Bronchial epithelial cell (primary cell): ENCODE measurements around the gene MAP2K6. TPM values are rescaled to one million over a fixed set of nuclear protein-coding genes. Genes with fewer than 3 reads are reported as not detected.

Source experiments
- DNase-seq: peaks from one replicate; pipeline ENCODE4 v3.0.0-alpha.2; 2010; ENCODE audit warnings: low read depth
- FAIRE-seq: peaks from 2 replicates; lab custom pipeline; 2011; peaks lifted over from hg19 to GRCh38; lab: Jason Lieb, UNC
- H3K27me3 ChIP-seq: 2 replicates; pipeline ENCODE4 v1.5.1; 2011; ENCODE audit warnings: low read length; ENCODE audit not compliant: control insufficient read depth, insufficient read depth
- H3K36me3 ChIP-seq: 2 replicates; pipeline ENCODE4 v1.5.1; 2011; ENCODE audit warnings: low read length; ENCODE audit not compliant: control insufficient read depth, insufficient read depth
- H3K4me3 ChIP-seq: 2 replicates; pipeline ENCODE4 v1.5.1; 2011; ENCODE audit warnings: mild to moderate bottlenecking, low read depth, low read length, control low read depth
- total RNA-seq: library from RNA; depleted of rRNA; stranded (reverse); fragments of >200 nt; gene quantifications from 2 replicates; pipeline ENCODE4 v1.2.1, GENCODE V29; 2014
- TF ChIP-seq, protein P1 (sequence below): IDR thresholded peaks from 2 replicates; pipeline ENCODE4 v1.5.1; 2011; ENCODE audit warnings: mild to moderate bottlenecking, moderate library complexity, low read length, control low read depth, inconsistent platforms; ENCODE audit not compliant: insufficient read depth, severe bottlenecking

Gene MAP2K6
- total RNA-seq, 1 donor from 2014 or later: 0.26 TPM

DNA sequence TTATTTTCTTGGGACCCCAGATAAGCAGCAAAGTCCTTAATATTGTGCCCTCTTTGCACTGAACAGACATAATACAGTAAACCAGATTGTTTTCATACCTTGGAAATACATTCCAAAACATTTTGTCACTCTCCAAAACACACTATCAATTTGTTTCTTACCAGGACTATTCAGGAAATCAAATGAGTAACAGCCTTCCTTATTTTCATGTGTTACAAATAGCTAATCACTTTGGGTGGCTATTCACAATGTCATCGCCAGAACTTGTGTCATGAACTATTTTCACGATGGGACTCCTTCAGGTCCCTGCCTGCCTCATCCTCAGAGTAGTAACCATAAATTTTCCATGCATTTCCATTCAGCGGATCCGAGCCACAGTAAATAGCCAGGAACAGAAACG lies 104.5 kb downstream of the MAP2K6 start:
- no peaks in the 10 kb centered on the region for H3K27me3 ChIP-seq
- DNase-seq (no peak), FAIRE-seq (no peak)
- H3K36me3 ChIP-seq: no peaks in the 10 kb centered on the region
- no peak overlapping the region for H3K4me3 ChIP-seq
- TF ChIP-seq, protein P1, sequence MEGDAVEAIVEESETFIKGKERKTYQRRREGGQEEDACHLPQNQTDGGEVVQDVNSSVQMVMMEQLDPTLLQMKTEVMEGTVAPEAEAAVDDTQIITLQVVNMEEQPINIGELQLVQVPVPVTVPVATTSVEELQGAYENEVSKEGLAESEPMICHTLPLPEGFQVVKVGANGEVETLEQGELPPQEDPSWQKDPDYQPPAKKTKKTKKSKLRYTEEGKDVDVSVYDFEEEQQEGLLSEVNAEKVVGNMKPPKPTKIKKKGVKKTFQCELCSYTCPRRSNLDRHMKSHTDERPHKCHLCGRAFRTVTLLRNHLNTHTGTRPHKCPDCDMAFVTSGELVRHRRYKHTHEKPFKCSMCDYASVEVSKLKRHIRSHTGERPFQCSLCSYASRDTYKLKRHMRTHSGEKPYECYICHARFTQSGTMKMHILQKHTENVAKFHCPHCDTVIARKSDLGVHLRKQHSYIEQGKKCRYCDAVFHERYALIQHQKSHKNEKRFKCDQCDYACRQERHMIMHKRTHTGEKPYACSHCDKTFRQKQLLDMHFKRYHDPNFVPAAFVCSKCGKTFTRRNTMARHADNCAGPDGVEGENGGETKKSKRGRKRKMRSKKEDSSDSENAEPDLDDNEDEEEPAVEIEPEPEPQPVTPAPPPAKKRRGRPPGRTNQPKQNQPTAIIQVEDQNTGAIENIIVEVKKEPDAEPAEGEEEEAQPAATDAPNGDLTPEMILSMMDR: no peak

- Histone ChIP-seq H3K36me3 (no peaks in the 10 kb centered on the region), H3K4me3 (no peak overlapping the region), H3K27me3 (no peaks in the 10 kb centered on the region)
- TF ChIP-seq, protein P1: peak; percentile 79
- FAIRE-seq (peak; percentile 62), DNase-seq (peak; percentile 54)
These were observed 108.9 kb downstream of the MAP2K6 start for GRCh38 chr17:69523244-69523861.

DNA sequence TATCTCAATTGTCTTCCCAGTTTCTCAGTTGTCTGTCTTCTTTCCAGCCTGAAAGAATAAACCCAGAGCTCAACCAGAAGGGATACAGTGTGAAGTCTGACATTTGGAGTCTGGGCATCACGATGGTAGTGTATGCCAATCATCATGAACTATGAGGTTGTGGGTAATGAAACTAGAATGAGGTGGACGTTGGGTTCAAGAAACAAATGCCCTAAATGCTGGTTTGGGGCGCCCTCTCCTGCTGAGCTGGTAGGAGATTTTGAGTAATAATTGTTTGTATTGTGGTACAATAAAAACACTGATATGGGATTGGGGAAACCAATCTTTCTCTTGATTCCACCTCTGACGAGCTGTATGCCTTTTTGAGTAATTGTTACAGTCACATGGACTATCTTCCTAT lies 110.4 kb downstream of the MAP2K6 start:
- TF ChIP-seq, protein P1: no peak
- FAIRE-seq: no peak
- Histone ChIP-seq H3K27me3 (no peaks in the 10 kb centered on the region), H3K4me3 (no peak overlapping the region), H3K36me3 (no peaks in the 10 kb centered on the region)
- DNase-seq: no peak

GRCh38 chr17:69525920-69526841 lies 111.7 kb downstream of the MAP2K6 start:
- H3K4me3 ChIP-seq: no peak overlapping the region
- no peaks in the 10 kb centered on the region for H3K27me3 ChIP-seq
- FAIRE-seq (no peak), DNase-seq (peak; percentile 55)
- TF ChIP-seq, protein P1: peak; percentile 79
- H3K36me3 ChIP-seq: no peaks in the 10 kb centered on the region

DNA sequence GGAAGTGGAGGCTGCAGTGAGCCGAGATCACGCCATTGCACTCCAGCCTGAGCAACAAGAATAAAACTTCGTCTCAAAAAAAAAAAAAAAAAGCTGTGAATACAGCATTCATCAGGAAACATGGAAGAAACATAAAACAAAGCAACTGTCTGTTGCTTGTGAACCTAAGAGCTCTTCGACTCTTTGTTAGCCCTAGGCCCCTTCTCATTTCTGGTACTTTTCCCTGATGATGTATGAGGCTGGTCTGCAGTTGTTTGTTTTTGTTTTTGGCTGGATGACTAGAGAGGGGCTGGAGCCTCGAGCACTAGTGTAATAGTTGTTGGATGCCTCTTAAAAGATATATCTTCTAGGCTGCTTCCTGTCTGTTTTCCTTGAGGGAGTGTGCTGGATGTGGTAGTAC lies 113.5 kb downstream of the MAP2K6 start:
- FAIRE-seq: no peak
- TF ChIP-seq, protein P1: no peak

More for the DNA sequence above, 113.5 kb downstream of the MAP2K6 start:
- Histone ChIP-seq H3K4me3 (no peak overlapping the region), H3K36me3 (no peaks in the 10 kb centered on the region), H3K27me3 (no peaks in the 10 kb centered on the region)
- DNase-seq: no peak
